Measurements from ENCODE around the gene TWSG1. TPM values are rescaled to one million over a fixed set of nuclear protein-coding genes. Genes with fewer than 3 reads are reported as not detected.

TWSG1 gene
- total RNA-seq, 1 experiment from 2014 or later: 19.3 TPM

GRCh38 chr18:9336827-9337226, 2.3 kb downstream of the TWSG1 start:
- ChIA-PET POLR2A (no interaction called here), CTCF (interaction anchor here (1.1 kb wide), 1 partner anchor 29 kb away, joined by 4 read pairs; no protein-coding TSS in a partner anchor)
- peaks cover 10% of the 10 kb centered on the region; the same call in 1 of the 2 replicates for H3K4me1 Mint-ChIP-seq
- TF ChIP-seq ZMAT4 (CRISPR knock-in tag; IDR thresholded peaks at IDR 0.05) (no peak), FOXJ3 (CRISPR knock-in tag; IDR thresholded peaks at IDR 0.05; ENCODE audit: borderline replicate concordance) (no peak), TCF7 (CRISPR knock-in tag; IDR thresholded peaks at IDR 0.05; ENCODE audit: low read depth) (no peak), HMGA2 (CRISPR knock-in tag; IDR thresholded peaks at IDR 0.05) (no peak), SMAD4 (CRISPR knock-in tag; IDR thresholded peaks at IDR 0.05) (no peak), ATF2 (CRISPR knock-in tag; IDR thresholded peaks at IDR 0.05; ENCODE audit: borderline replicate concordance, low read depth) (no peak), NR2C2 (CRISPR knock-in tag; IDR thresholded peaks at IDR 0.05) (no peak), CBFB (CRISPR knock-in tag; IDR thresholded peaks at IDR 0.05; ENCODE audit: low read depth) (no peak), STAT6 (CRISPR knock-in tag; conservative IDR thresholded peaks at IDR 0.05; ENCODE audit: low read depth) (no peak), PRDM15 (CRISPR knock-in tag; IDR thresholded peaks at IDR 0.05) (no peak), GABPB1 (CRISPR knock-in tag; IDR thresholded peaks at IDR 0.05) (no peak), RELA (CRISPR knock-in tag; IDR thresholded peaks at IDR 0.05; ENCODE audit: borderline replicate concordance) (no peak), ATF3 (CRISPR knock-in tag; conservative IDR thresholded peaks at IDR 0.05) (no peak), RORB (CRISPR knock-in tag; IDR thresholded peaks at IDR 0.05) (no peak), IRF1 (CRISPR knock-in tag; IDR thresholded peaks at IDR 0.05) (no peak), ATF1 (CRISPR knock-in tag; IDR thresholded peaks at IDR 0.05) (no peak), CREB1 (CRISPR knock-in tag; IDR thresholded peaks at IDR 0.05) (no peak), MYBL2 (CRISPR knock-in tag; IDR thresholded peaks at IDR 0.05) (no peak), USF2 (CRISPR knock-in tag; IDR thresholded peaks at IDR 0.05) (no peak)
- no peak overlapping the region for H3K4me3 Mint-ChIP-seq
- H3K9me3 Mint-ChIP-seq: no peaks in the 10 kb centered on the region
- H3K27ac Mint-ChIP-seq: no peak overlapping the region
- DNase-seq (ENCODE audit: low spot score) (no peak), ATAC-seq (no peak)
- H3K27me3 Mint-ChIP-seq (ENCODE audit: low read depth): peaks cover 26% of the 10 kb centered on the region
- H3K36me3 Mint-ChIP-seq: peaks cover 12% of the 10 kb centered on the region
